ENCODE data around the gene CNNM3. TPM values are rescaled to one million over a fixed set of nuclear protein-coding genes. Genes with fewer than 3 reads are reported as not detected.
"Not testable (repeated sequence)": the region's sequence is repeated elsewhere in the genome, so short reads cannot be mapped to it uniquely, and the experiment has no call there.

The CNNM3 gene
- total RNA-seq, 2 experiments from 2014 or later: 31.4 to 41.5 TPM

- Mint-ChIP-seq H3K9me3 (no peaks in the 10 kb centered on the region), H3K4me1 (peaks cover 12% of the 10 kb centered on the region), H3K36me3 (ENCODE audit: low read depth) (peaks cover 4% of the 10 kb centered on the region), H3K27ac (no peak overlapping the region), H3K4me3 (no peak overlapping the region), H3K27me3 (no peaks in the 10 kb centered on the region)
- no peak for DNase-seq
- ChIA-PET POLR2A (no interaction called here), CTCF (interaction anchor here (0.8 to 1.6 kb wide), 4 partner anchors 14 to 311 kb away, joined by 3 to 8 read pairs (median 3); partner anchors contain the start of genes ANKRD36 and CNNM3)
Measured at GRCh38 chr2:96801786-96802595, 14.1 kb upstream of the CNNM3 start.

- H3K36me3 Mint-ChIP-seq (ENCODE audit: low read depth): peaks cover 4% of the 10 kb centered on the region
- POLR2A ChIA-PET: no interaction called here
- peaks cover 16% of the 10 kb centered on the region for H3K4me1 Mint-ChIP-seq
- H3K9me3 Mint-ChIP-seq: no peaks in the 10 kb centered on the region
- CTCF ChIA-PET: interaction anchor here (0.8 to 1.0 kb wide), 3 partner anchors 16 to 310 kb away, joined by 3 read pairs; partner anchors contain the start of gene ANKRD36
- DNase-seq: no peak
- H3K27me3 Mint-ChIP-seq: no peaks in the 10 kb centered on the region
- no peak overlapping the region for H3K4me3 Mint-ChIP-seq
- H3K27ac Mint-ChIP-seq: peak overlapping the region; percentile 43
Measured at GRCh38 chr2:96802721-96803120, 13.3 kb upstream of the CNNM3 start.

- no peaks in the 10 kb centered on the region for H3K9me3 Mint-ChIP-seq
- POLR2A ChIA-PET: no interaction called here
- no peak for DNase-seq
- H3K4me1 Mint-ChIP-seq: peaks cover 22% of the 10 kb centered on the region
- no peak overlapping the region for H3K27ac Mint-ChIP-seq
- peaks cover 10% of the 10 kb centered on the region for H3K36me3 Mint-ChIP-seq (ENCODE audit: low read depth)
- CTCF ChIA-PET: interaction anchor here (4.7 kb wide), 1 partner anchor 11 kb away, joined by 22 read pairs; the partner anchor contains the start of gene CNNM3
- H3K4me3 Mint-ChIP-seq: no peak overlapping the region
- no peaks in the 10 kb centered on the region for H3K27me3 Mint-ChIP-seq
Measured at GRCh38 chr2:96804986-96805385, 11.1 kb upstream of the CNNM3 start.

- H3K4me3 Mint-ChIP-seq: not testable (repeated sequence)
Measured at GRCh38 chr2:96805946-96806345, 10.1 kb upstream of the CNNM3 start.

GRCh38 chr2:96806468-96807126 is 9.5 kb upstream of the CNNM3 start:
- no peaks in the 10 kb centered on the region for H3K27me3 Mint-ChIP-seq
- DNase-seq: peak; percentile 50
- H3K27ac Mint-ChIP-seq: peak overlapping the region; percentile 96
- H3K36me3 Mint-ChIP-seq (ENCODE audit: low read depth): peaks cover 10% of the 10 kb centered on the region
- H3K9me3 Mint-ChIP-seq: no peaks in the 10 kb centered on the region
- ChIA-PET POLR2A (interaction anchor here (0.6 kb wide), 1 partner anchor 19 kb away, joined by 3 read pairs; no protein-coding TSS in a partner anchor), CTCF (interaction anchor here (0.6 to 4.7 kb wide), 3 partner anchors 9 to 285 kb away, joined by 3 to 22 read pairs (median 3); partner anchors contain the start of gene CNNM3)
- peak overlapping the region; percentile 54 for H3K4me3 Mint-ChIP-seq
- peaks cover 22% of the 10 kb centered on the region for H3K4me1 Mint-ChIP-seq

More at GRCh38 chr2:96805946-96806345, 10.1 kb upstream of the CNNM3 start:
- Mint-ChIP-seq H3K4me1 (peaks cover 22% of the 10 kb centered on the region), H3K27ac (peak overlapping the region; percentile 96)
- CTCF ChIA-PET: interaction anchor here (0.6 to 4.7 kb wide), 6 partner anchors 10 to 284 kb away, joined by 3 to 22 read pairs (median 3); partner anchors contain the start of gene CNNM3
- H3K36me3 Mint-ChIP-seq (ENCODE audit: low read depth); H3K9me3 Mint-ChIP-seq; DNase-seq; POLR2A ChIA-PET; H3K27me3 Mint-ChIP-seq: not testable (repeated sequence)

GRCh38 chr2:96807127-96807471 is 9.0 kb upstream of the CNNM3 start:
- DNase-seq: no peak
- no peaks in the 10 kb centered on the region for H3K9me3 Mint-ChIP-seq
- peaks cover 10% of the 10 kb centered on the region for H3K36me3 Mint-ChIP-seq (ENCODE audit: low read depth)
- peak overlapping the region; percentile 96 for H3K27ac Mint-ChIP-seq
- ChIA-PET POLR2A (interaction anchor here (0.6 kb wide), 1 partner anchor 18 kb away, joined by 3 read pairs; no protein-coding TSS in a partner anchor), CTCF (interaction anchor here (1.1 to 4.7 kb wide), 2 partner anchors 9 to 19 kb away, joined by 3 to 22 read pairs; partner anchors contain the start of gene CNNM3)
- H3K4me3 Mint-ChIP-seq: peak overlapping the region; percentile 54
- H3K27me3 Mint-ChIP-seq: no peaks in the 10 kb centered on the region
- peaks cover 22% of the 10 kb centered on the region for H3K4me1 Mint-ChIP-seq

- Mint-ChIP-seq H3K9me3 (no peaks in the 10 kb centered on the region), H3K4me3 (no peak overlapping the region), H3K4me1 (peaks cover 22% of the 10 kb centered on the region), H3K36me3 (ENCODE audit: low read depth) (peaks cover 10% of the 10 kb centered on the region), H3K27me3 (no peaks in the 10 kb centered on the region), H3K27ac (peak overlapping the region; percentile 65)
- no peak for DNase-seq
- ChIA-PET POLR2A (no interaction called here), CTCF (no interaction called here)
Measured at GRCh38 chr2:96808176-96808837, 7.8 kb upstream of the CNNM3 start.

GRCh38 chr2:96809216-96809882 is 6.7 kb upstream of the CNNM3 start:
- no peak for DNase-seq
- no peak overlapping the region for H3K27ac Mint-ChIP-seq
- no peak overlapping the region for H3K4me3 Mint-ChIP-seq
- CTCF ChIA-PET: no interaction called here
- POLR2A ChIA-PET: no interaction called here
- no peaks in the 10 kb centered on the region for H3K27me3 Mint-ChIP-seq
- H3K9me3 Mint-ChIP-seq: no peaks in the 10 kb centered on the region
- H3K4me1 Mint-ChIP-seq: peaks cover 22% of the 10 kb centered on the region
- H3K36me3 Mint-ChIP-seq (ENCODE audit: low read depth): peaks cover 10% of the 10 kb centered on the region

- no peak overlapping the region for H3K4me3 Mint-ChIP-seq
- no peaks in the 10 kb centered on the region for H3K27me3 Mint-ChIP-seq
- peaks cover 10% of the 10 kb centered on the region for H3K36me3 Mint-ChIP-seq (ENCODE audit: low read depth)
- H3K27ac Mint-ChIP-seq: peak overlapping the region; percentile 68
- no peaks in the 10 kb centered on the region for H3K9me3 Mint-ChIP-seq
- CTCF ChIA-PET: interaction anchor here (2.3 kb wide), 1 partner anchor 10 kb away, joined by 5 read pairs; no protein-coding TSS in a partner anchor
- peaks cover 24% of the 10 kb centered on the region for H3K4me1 Mint-ChIP-seq
- DNase-seq: no peak
- POLR2A ChIA-PET: no interaction called here
Measured at GRCh38 chr2:96809951-96810782, 5.9 kb upstream of the CNNM3 start.

GRCh38 chr2:96810783-96811192 is 5.3 kb upstream of the CNNM3 start:
- no peaks in the 10 kb centered on the region for H3K27me3 Mint-ChIP-seq
- no peak overlapping the region for H3K4me3 Mint-ChIP-seq
- ChIA-PET POLR2A (no interaction called here), CTCF (interaction anchor here (2.3 kb wide), 1 partner anchor 10 kb away, joined by 5 read pairs; no protein-coding TSS in a partner anchor)
- no peaks in the 10 kb centered on the region for H3K9me3 Mint-ChIP-seq
- H3K4me1 Mint-ChIP-seq: peaks cover 29% of the 10 kb centered on the region
- no peak for DNase-seq
- peaks cover 10% of the 10 kb centered on the region for H3K36me3 Mint-ChIP-seq (ENCODE audit: low read depth)
- peak overlapping the region; percentile 19 for H3K27ac Mint-ChIP-seq

GRCh38 chr2:96811917-96812316 is 4.2 kb upstream of the CNNM3 start:
- POLR2A ChIA-PET: no interaction called here
- no peaks in the 10 kb centered on the region for H3K9me3 Mint-ChIP-seq
- H3K27ac Mint-ChIP-seq: no peak overlapping the region
- DNase-seq: no peak
- no peak overlapping the region for H3K4me3 Mint-ChIP-seq
- peaks cover 6% of the 10 kb centered on the region for H3K36me3 Mint-ChIP-seq (ENCODE audit: low read depth)
- CTCF ChIA-PET: interaction anchor here (0.6 to 2.3 kb wide), 3 partner anchors 11 to 136 kb away, joined by 3 to 5 read pairs (median 4); partner anchors contain the start of gene ANKRD39
- H3K4me1 Mint-ChIP-seq: peaks cover 19% of the 10 kb centered on the region
- H3K27me3 Mint-ChIP-seq: no peaks in the 10 kb centered on the region
